Peyer's patch (tissue), 4 donors: ENCODE results near the gene SORCS1. TPM values are rescaled to one million over a fixed set of nuclear protein-coding genes. Genes with fewer than 3 reads are reported as not detected.

Source experiments
- DNase-seq, 3 donors: peaks; one replicate each; pipeline ENCODE4 v3.0.0-alpha.2; 2017 to 2019
- H3K27ac ChIP-seq, 4 donors: fragments of 200-600 bp; sonication (generic); one replicate each; pipeline ENCODE4 v1.5.1; 2016 to 2019
- H3K27me3 ChIP-seq, 2 donors: fragments of 200-600 bp; sonication (generic); one replicate each; pipeline ENCODE4 v1.5.1; 2019
- H3K36me3 ChIP-seq, 3 donors: fragments of 200-600 bp; sonication (generic); one replicate each; pipeline ENCODE4 v1.5.1; 2016 to 2019
- H3K4me1 ChIP-seq, 4 donors: fragments of 200-600 bp; sonication (generic); one replicate each; pipeline ENCODE4 v1.5.1; 2016 to 2019
- H3K4me3 ChIP-seq, 4 donors: fragments of 200-600 bp; sonication (generic); 1 replicate in 3 of 4; 2 replicates in 1 of 4; pipeline ENCODE4 v1.5.1; 2016 to 2019; ENCODE audit warnings: mild to moderate bottlenecking in 1 of 4
- H3K9me3 ChIP-seq, 4 donors: fragments of 200-600 bp; sonication (generic); one replicate each; pipeline ENCODE4 v1.5.1; 2016 to 2019; ENCODE audit warnings: mild to moderate bottlenecking in 1 of 4
- CTCF ChIP-seq, 6 experiments: fragments of 450-650 bp in 4 of 6; fragments of 200-600 bp in 2 of 6; sonication (generic) in 1 of 6; IDR thresholded peaks; one replicate each; pipeline ENCODE4 v1.5.1; 2017 to 2019; ENCODE audit warnings: antibody characterized with exemption in 6 of 6, mild to moderate bottlenecking in 3 of 6, moderate library complexity in 1 of 6
- POLR2A ChIP-seq, 2 donors: fragments of 450-650 bp; IDR thresholded peaks; one replicate each; pipeline ENCODE4 v1.5.1; 2017; ENCODE audit warnings: antibody characterized with exemption in 2 of 2, mild to moderate bottlenecking in 2 of 2, moderate library complexity in 2 of 2
- total RNA-seq, 4 donors: library from RNA; depleted of rRNA; stranded (reverse); fragments of >200 nt; gene quantifications; one replicate each; pipeline ENCODE4 v1.1.0, GENCODE V29; 2016

SORCS1 gene
- total RNA-seq, 4 donors from 2014 or later: 0.53 to 5.9 (median 2.4) TPM

- Histone ChIP-seq H3K9me3 (no peaks in the 10 kb centered on the region), H3K27ac (no peak overlapping the region), H3K36me3 (no peaks in the 10 kb centered on the region), H3K27me3 (no peaks in the 10 kb centered on the region), H3K4me3 (no peak overlapping the region), H3K4me1 (no peaks in the 10 kb centered on the region)
- TF ChIP-seq CTCF (IDR thresholded peaks at IDR 0.05): no peak
- no peak for TF ChIP-seq POLR2A (IDR thresholded peaks at IDR 0.05)
- DNase-seq: no peak
These were observed 364.7 kb downstream of the SORCS1 start for GRCh38 chr10:106799776-106800175.

GRCh38 chr10:106795619-106796018 lies 368.9 kb downstream of the SORCS1 start:
- TF ChIP-seq CTCF (IDR thresholded peaks at IDR 0.05) (peak in 3 of 6 experiments; percentile 19 to 44 (median 35)), POLR2A (IDR thresholded peaks at IDR 0.05) (no peak)
- H3K4me3 ChIP-seq: no peak overlapping the region
- DNase-seq: no peak

GRCh38 chr10:106793617-106794016 lies 370.9 kb downstream of the SORCS1 start:
- no peaks in the 10 kb centered on the region for H3K36me3 ChIP-seq
- H3K9me3 ChIP-seq: no peaks in the 10 kb centered on the region
- no peaks in the 10 kb centered on the region for H3K27me3 ChIP-seq
- no peak for DNase-seq
- H3K27ac ChIP-seq: no peak overlapping the region
- no peak overlapping the region for H3K4me3 ChIP-seq
- TF ChIP-seq POLR2A (IDR thresholded peaks at IDR 0.05) (no peak), CTCF (IDR thresholded peaks at IDR 0.05) (no peak)
- H3K4me1 ChIP-seq: no peaks in the 10 kb centered on the region

More at GRCh38 chr10:106795619-106796018, 368.9 kb downstream of the SORCS1 start:
- Histone ChIP-seq H3K9me3 (no peaks in the 10 kb centered on the region), H3K27ac (no peak overlapping the region), H3K27me3 (no peaks in the 10 kb centered on the region), H3K36me3 (no peaks in the 10 kb centered on the region), H3K4me1 (no peaks in the 10 kb centered on the region)

- no peaks in the 10 kb centered on the region for H3K27me3 ChIP-seq
- H3K4me1 ChIP-seq: no peaks in the 10 kb centered on the region
- no peak overlapping the region for H3K4me3 ChIP-seq
- no peak overlapping the region for H3K27ac ChIP-seq
- H3K36me3 ChIP-seq: no peaks in the 10 kb centered on the region
- no peak for TF ChIP-seq CTCF (IDR thresholded peaks at IDR 0.05)
- TF ChIP-seq POLR2A (IDR thresholded peaks at IDR 0.05): no peak
- no peak for DNase-seq
- H3K9me3 ChIP-seq: no peaks in the 10 kb centered on the region
These were observed 374.9 kb downstream of the SORCS1 start for GRCh38 chr10:106789623-106790022.

- TF ChIP-seq CTCF (IDR thresholded peaks at IDR 0.05) (no peak), POLR2A (IDR thresholded peaks at IDR 0.05) (no peak)
These were observed 375.5 kb downstream of the SORCS1 start for GRCh38 chr10:106788982-106789381.

GRCh38 chr10:106785528-106785927 lies 379.0 kb downstream of the SORCS1 start:
- Histone ChIP-seq H3K4me3 (no peak overlapping the region), H3K36me3 (no peaks in the 10 kb centered on the region), H3K27ac (no peak overlapping the region), H3K4me1 (no peaks in the 10 kb centered on the region), H3K9me3 (no peaks in the 10 kb centered on the region), H3K27me3 (no peaks in the 10 kb centered on the region)
- DNase-seq: no peak
- TF ChIP-seq POLR2A (IDR thresholded peaks at IDR 0.05): no peak
- TF ChIP-seq CTCF (IDR thresholded peaks at IDR 0.05): no peak

More at GRCh38 chr10:106788982-106789381, 375.5 kb downstream of the SORCS1 start:
- Histone ChIP-seq H3K27me3 (no peaks in the 10 kb centered on the region), H3K4me3 (no peak overlapping the region), H3K36me3 (no peaks in the 10 kb centered on the region), H3K9me3 (no peaks in the 10 kb centered on the region), H3K27ac (no peak overlapping the region), H3K4me1 (no peaks in the 10 kb centered on the region)
- DNase-seq: no peak
